K562 (cell line): Measurements from ENCODE around the gene KCNAB1.
A peak's percentile ranks its signal among the peaks of the same experiment; 100 is the strongest.

ENCODE experiments used
- CBX5 ChIP-seq: IDR thresholded peaks from 2 replicates; pipeline ENCODE4 v1.6.1; 2014; ENCODE audit warnings: low read depth, borderline replicate concordance
- CREM ChIP-seq: IDR thresholded peaks from 2 replicates; pipeline ENCODE4 v1.6.1; 2014; ENCODE audit warnings: antibody characterized with exemption, low read depth
- IRF2 ChIP-seq: sonication (generic); formaldehyde crosslinking; IDR thresholded peaks from 2 replicates; pipeline ENCODE4 v1.8.1; 2022; ENCODE audit warnings: mild to moderate bottlenecking, missing genetic modification reagents
- JUN ChIP-seq, 2 experiments: sonication (generic) in 1 of 2; formaldehyde crosslinking in 1 of 2; IDR thresholded peaks; 2 replicates each; pipeline versions ENCODE4 v1.6.1 to v1.8.0; 2012 to 2022; ENCODE audit warnings: borderline replicate concordance in 2 of 2, mild to moderate bottlenecking in 2 of 2, improper control_type of control experiment in 1 of 2, low read depth in 1 of 2, low read length in 1 of 2, missing genetic modification reagents in 1 of 2
- KAT7 ChIP-seq: sonication (generic); formaldehyde crosslinking; IDR thresholded peaks from 2 replicates; pipeline ENCODE4 v1.8.0; 2022; ENCODE audit warnings: missing genetic modification reagents, mild to moderate bottlenecking, borderline replicate concordance
- KLF1 ChIP-seq: fragments of 450-650 bp; IDR thresholded peaks from 2 replicates; pipeline ENCODE4 v1.6.1; 2016; ENCODE audit warnings: missing genetic modification characterization, missing compliant biosample characterization
- NFRKB ChIP-seq: fragments of 450-650 bp; IDR thresholded peaks from 2 replicates; pipeline ENCODE4 v1.6.1; 2016; ENCODE audit warnings: low read depth
- PML ChIP-seq: IDR thresholded peaks from 2 replicates; pipeline ENCODE4 v1.6.1; 2012; ENCODE audit warnings: low read length, inconsistent platforms
- RAD21 ChIP-seq, 2 experiments: fragments of 250-450 bp in 1 of 2; fragments of 450-650 bp in 1 of 2; sonication (Bioruptor Pico) in 1 of 2; formaldehyde crosslinking in 1 of 2; IDR thresholded peaks in 1 of 2; conservative IDR thresholded peaks in 1 of 2; 2 replicates each; pipeline versions ENCODE4 v1.4.0 to v1.8.0; 2020 to 2022; ENCODE audit warnings: mild to moderate bottlenecking in 2 of 2, moderate library complexity in 1 of 2
- SRSF7 ChIP-seq: fragments of 200-400 bp; formaldehyde crosslinking; optimal IDR thresholded peaks from 2 replicates; pipeline ENCODE3; 2017; ENCODE audit warnings: mild to moderate bottlenecking, low read depth, low read length
- TGIF2 ChIP-seq: sonication (generic); formaldehyde crosslinking; IDR thresholded peaks from 2 replicates; pipeline ENCODE4 v1.8.1; 2022; ENCODE audit warnings: mild to moderate bottlenecking, missing genetic modification reagents, moderate library complexity
- TF ChIP-seq, protein P1 (sequence below): IDR thresholded peaks from 2 replicates; pipeline ENCODE4 v1.6.1; 2012; ENCODE audit warnings: low read depth, low read length, improper control_type of control experiment, borderline replicate concordance
- TF ChIP-seq, protein P2 (sequence below), 2 experiments: fragments of 450-650 bp; formaldehyde crosslinking in 1 of 2; IDR thresholded peaks; 2 replicates each; pipeline versions ENCODE4 v1.4.0 to v1.6.1; 2014 to 2020; ENCODE audit warnings: mild to moderate bottlenecking in 2 of 2, borderline replicate concordance in 1 of 2, low read depth in 1 of 2

DNA sequence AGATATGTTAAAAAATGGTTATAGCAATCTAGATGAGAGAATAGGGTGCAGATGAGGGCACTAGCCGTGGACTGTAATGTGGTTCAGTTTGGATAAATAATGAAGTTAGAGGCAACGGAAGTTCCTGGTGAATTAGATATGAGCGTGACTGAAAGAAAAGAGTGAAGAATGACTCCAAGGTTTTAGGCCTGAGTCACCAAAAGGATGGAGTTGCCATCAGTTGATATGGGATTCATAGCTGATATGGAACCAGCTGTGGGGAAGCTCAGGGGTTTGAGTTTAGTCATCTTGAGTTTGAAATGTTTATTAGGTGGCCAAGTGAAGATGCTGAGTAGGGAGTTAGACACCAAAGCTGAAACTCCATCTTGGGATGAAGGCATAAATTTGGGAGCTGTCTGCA, 368.4 kb downstream of the KCNAB1 start:
- TF ChIP-seq KAT7 (CRISPR knock-in tag) (no peak), PML (no peak), RAD21 (CRISPR knock-in tag; conservative IDR thresholded peaks at IDR 0.05 in 1 of 2, IDR thresholded peaks at IDR 0.05 in 1 of 2) (no peak), SRSF7 (no peak), IRF2 (CRISPR knock-in tag) (no peak), KLF1 (tag) (no peak), TGIF2 (CRISPR knock-in tag) (no peak), NFRKB (no peak), CREM (no peak), JUN (IDR thresholded peaks at IDR 0.05; ENCODE audit: borderline replicate concordance, low read depth, low read length) (no peak; the same call in 1 of the 2 replicates), JUN (CRISPR knock-in tag; IDR thresholded peaks at IDR 0.05; ENCODE audit: borderline replicate concordance) (no peak), CBX5 (no peak)
- TF ChIP-seq, protein P1, sequence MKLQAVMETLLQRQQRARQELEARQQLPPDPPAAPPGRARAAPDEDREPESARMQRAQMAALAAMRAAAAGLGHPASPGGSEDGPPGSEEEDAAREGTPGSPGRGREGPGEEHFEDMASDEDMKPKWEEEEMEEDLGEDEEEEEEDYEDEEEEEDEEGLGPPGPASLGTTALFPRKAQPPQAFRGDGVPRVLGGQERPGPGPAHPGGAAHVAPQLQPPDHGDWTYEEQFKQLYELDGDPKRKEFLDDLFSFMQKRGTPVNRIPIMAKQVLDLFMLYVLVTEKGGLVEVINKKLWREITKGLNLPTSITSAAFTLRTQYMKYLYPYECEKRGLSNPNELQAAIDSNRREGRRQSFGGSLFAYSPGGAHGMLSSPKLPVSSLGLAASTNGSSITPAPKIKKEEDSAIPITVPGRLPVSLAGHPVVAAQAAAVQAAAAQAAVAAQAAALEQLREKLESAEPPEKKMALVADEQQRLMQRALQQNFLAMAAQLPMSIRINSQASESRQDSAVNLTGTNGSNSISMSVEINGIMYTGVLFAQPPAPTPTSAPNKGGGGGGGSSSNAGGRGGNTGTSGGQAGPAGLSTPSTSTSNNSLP, result peak; percentile 80; the same call in 1 of the 2 replicates
- TF ChIP-seq, protein P2, sequence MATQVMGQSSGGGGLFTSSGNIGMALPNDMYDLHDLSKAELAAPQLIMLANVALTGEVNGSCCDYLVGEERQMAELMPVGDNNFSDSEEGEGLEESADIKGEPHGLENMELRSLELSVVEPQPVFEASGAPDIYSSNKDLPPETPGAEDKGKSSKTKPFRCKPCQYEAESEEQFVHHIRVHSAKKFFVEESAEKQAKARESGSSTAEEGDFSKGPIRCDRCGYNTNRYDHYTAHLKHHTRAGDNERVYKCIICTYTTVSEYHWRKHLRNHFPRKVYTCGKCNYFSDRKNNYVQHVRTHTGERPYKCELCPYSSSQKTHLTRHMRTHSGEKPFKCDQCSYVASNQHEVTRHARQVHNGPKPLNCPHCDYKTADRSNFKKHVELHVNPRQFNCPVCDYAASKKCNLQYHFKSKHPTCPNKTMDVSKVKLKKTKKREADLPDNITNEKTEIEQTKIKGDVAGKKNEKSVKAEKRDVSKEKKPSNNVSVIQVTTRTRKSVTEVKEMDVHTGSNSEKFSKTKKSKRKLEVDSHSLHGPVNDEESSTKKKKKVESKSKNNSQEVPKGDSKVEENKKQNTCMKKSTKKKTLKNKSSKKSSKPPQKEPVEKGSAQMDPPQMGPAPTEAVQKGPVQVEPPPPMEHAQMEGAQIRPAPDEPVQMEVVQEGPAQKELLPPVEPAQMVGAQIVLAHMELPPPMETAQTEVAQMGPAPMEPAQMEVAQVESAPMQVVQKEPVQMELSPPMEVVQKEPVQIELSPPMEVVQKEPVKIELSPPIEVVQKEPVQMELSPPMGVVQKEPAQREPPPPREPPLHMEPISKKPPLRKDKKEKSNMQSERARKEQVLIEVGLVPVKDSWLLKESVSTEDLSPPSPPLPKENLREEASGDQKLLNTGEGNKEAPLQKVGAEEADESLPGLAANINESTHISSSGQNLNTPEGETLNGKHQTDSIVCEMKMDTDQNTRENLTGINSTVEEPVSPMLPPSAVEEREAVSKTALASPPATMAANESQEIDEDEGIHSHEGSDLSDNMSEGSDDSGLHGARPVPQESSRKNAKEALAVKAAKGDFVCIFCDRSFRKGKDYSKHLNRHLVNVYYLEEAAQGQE (IDR thresholded peaks at IDR 0.05; ENCODE audit: borderline replicate concordance), result no peak
- TF ChIP-seq, protein P2 (CRISPR knock-in tag; IDR thresholded peaks at IDR 0.05; ENCODE audit: low read depth), result no peak
